DOHH2 (cell line): Measurements from ENCODE around the gene FAM53B.

Source experiments
- H3F3A ChIP-seq: fragments of 200-600 bp; sonication (generic), shearing (Covaris generic); 2 replicates; pipeline ENCODE4 v1.6.0; 2016; ENCODE audit warnings: antibody characterized with exemption, mild to moderate bottlenecking; ENCODE audit not compliant: control insufficient read depth, insufficient read depth
- H3K27ac ChIP-seq: fragments of 200-600 bp; sonication (generic); 2 replicates; pipeline ENCODE4 v1.5.1; 2014; ENCODE audit warnings: low read depth, mild to moderate bottlenecking, low read length, moderate library complexity
- H3K27me3 ChIP-seq: fragments of 200-600 bp; sonication (generic); 2 replicates; pipeline ENCODE4 v1.6.1; 2014; ENCODE audit warnings: mild to moderate bottlenecking, low read length, mixed read lengths; ENCODE audit not compliant: control insufficient read depth
- H3K36me3 ChIP-seq: fragments of 200-600 bp; sonication (generic); 2 replicates; pipeline ENCODE4 v1.6.1; 2014; ENCODE audit warnings: mild to moderate bottlenecking, low read length, moderate library complexity, mixed read lengths; ENCODE audit not compliant: control insufficient read depth
- H3K4me1 ChIP-seq: fragments of 200-600 bp; sonication (generic); 2 replicates; pipeline ENCODE4 v1.6.1; 2014; ENCODE audit warnings: mild to moderate bottlenecking, low read length, mixed read lengths; ENCODE audit not compliant: control insufficient read depth
- H3K4me2 ChIP-seq: fragments of 200-600 bp; sonication (generic); 2 replicates; pipeline ENCODE4 v1.6.0; 2014; ENCODE audit warnings: mild to moderate bottlenecking, low read length, moderate library complexity
- H3K4me3 ChIP-seq: fragments of 200-600 bp; sonication (generic); 2 replicates; pipeline ENCODE4 v1.5.1; 2014; ENCODE audit warnings: mild to moderate bottlenecking, low read length, mixed read lengths
- H3K79me2 ChIP-seq: fragments of 200-600 bp; sonication (generic); 2 replicates; pipeline ENCODE4 v1.6.1; 2014; ENCODE audit warnings: mild to moderate bottlenecking, low read length, mixed read lengths; ENCODE audit not compliant: control insufficient read depth
- H3K9me2 ChIP-seq: fragments of 200-600 bp; sonication (generic); replicated peaks from 2 replicates; pipeline ENCODE4 v1.6.1; 2014; ENCODE audit warnings: mild to moderate bottlenecking, low read length, mixed read lengths; ENCODE audit not compliant: control insufficient read depth
- H3K9me3 ChIP-seq: fragments of 200-600 bp; sonication (generic); 2 replicates; pipeline ENCODE4 v1.6.1; 2014; ENCODE audit warnings: antibody characterized with exemption, low read length, mixed read lengths; ENCODE audit not compliant: control insufficient read depth, insufficient read depth
- H4K20me1 ChIP-seq: fragments of 200-600 bp; sonication (generic); 2 replicates; pipeline ENCODE4 v1.6.0; 2014; ENCODE audit warnings: low read depth, mild to moderate bottlenecking, antibody characterized with exemption, low read length, moderate library complexity; ENCODE audit not compliant: control insufficient read depth, insufficient read depth
- EZH2phosphoT487 ChIP-seq: fragments of 200-600 bp; sonication (generic); IDR thresholded peaks from 2 replicates; pipeline ENCODE4 v1.6.1; 2017; ENCODE audit warnings: borderline replicate concordance, mild to moderate bottlenecking, antibody characterized with exemption, low read length, moderate library complexity, mixed read lengths
- TF ChIP-seq, protein P1 (sequence below): fragments of 200-600 bp; sonication (generic); IDR thresholded peaks from one replicate; pipeline ENCODE4 v1.5.1; 2014; ENCODE audit warnings: antibody characterized with exemption, mild to moderate bottlenecking, low read depth, low read length; ENCODE audit not compliant: poor library complexity, severe bottlenecking

FAM53B gene

DNA sequence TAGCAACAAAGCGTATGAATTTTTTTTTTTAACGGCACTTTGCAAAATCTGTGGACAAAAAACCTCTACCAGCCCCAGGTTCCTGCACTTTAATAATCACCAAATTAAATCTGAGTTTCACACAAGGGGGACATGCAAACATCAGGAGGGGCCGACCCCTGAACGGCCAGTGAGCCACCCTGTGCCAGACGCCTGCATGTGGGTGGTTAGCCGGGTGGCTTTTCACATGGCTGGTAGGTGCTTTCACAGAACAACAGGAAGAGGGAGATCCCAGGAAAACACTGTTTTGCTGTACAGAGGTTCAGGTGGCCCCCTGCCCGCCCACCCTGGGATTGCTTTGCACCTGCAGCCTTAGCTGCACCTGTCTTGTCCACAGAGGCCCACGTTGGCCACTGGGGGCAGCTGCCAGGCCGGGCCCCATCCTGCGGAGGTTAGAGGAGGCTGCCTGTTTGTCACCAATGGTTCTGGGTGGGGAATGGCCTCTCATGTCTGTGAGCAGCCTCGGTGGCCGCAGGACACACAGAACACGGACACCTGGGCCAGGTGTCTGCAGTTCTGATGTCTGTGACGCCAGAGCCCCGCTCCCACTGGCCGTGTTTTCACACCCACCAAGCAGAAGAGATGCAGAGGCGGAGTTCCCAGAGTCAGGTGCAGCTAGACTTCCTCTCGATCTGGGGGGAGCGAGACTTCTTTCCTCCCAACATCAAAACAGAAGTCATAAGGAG, 107.7 kb downstream of the FAM53B start:
- Histone ChIP-seq H3K27me3 (no peaks in the 10 kb centered on the region), H3K27ac (no peak overlapping the region), H3K4me2 (no peak overlapping the region), H3F3A (no peaks in the 10 kb centered on the region), H3K9me2 (no peaks in the 10 kb centered on the region), H3K36me3 (peaks cover 10% of the 10 kb centered on the region; the same call in 1 of the 2 replicates), H3K4me1 (peaks cover 28% of the 10 kb centered on the region), H3K79me2 (peaks cover 53% of the 10 kb centered on the region), H4K20me1 (peaks cover 5% of the 10 kb centered on the region), H3K4me3 (no peak overlapping the region), H3K9me3 (no peaks in the 10 kb centered on the region)
- no peak for TF ChIP-seq EZH2phosphoT487
- TF ChIP-seq, protein P1, sequence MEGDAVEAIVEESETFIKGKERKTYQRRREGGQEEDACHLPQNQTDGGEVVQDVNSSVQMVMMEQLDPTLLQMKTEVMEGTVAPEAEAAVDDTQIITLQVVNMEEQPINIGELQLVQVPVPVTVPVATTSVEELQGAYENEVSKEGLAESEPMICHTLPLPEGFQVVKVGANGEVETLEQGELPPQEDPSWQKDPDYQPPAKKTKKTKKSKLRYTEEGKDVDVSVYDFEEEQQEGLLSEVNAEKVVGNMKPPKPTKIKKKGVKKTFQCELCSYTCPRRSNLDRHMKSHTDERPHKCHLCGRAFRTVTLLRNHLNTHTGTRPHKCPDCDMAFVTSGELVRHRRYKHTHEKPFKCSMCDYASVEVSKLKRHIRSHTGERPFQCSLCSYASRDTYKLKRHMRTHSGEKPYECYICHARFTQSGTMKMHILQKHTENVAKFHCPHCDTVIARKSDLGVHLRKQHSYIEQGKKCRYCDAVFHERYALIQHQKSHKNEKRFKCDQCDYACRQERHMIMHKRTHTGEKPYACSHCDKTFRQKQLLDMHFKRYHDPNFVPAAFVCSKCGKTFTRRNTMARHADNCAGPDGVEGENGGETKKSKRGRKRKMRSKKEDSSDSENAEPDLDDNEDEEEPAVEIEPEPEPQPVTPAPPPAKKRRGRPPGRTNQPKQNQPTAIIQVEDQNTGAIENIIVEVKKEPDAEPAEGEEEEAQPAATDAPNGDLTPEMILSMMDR, result no peak

DNA sequence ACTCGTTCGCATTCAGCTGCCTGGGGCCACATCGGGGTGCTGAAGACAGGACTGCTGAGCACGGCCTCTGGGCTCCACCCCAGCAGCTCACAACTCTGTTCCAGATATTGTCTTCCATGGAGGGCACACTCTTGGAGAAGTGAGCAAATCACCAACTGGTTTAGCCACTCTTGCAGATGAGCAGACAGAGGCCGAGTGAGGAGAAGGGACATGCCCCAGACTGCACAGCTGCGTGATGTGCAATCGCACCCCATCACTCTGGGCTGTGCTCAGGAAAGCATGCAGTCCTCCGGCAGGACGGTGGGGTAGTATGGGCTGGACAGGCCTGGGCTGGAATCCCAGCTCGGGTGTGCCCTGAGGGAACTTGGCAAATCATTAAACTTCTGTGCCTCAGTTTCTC, 111.6 kb downstream of the FAM53B start:
- Histone ChIP-seq H4K20me1 (peaks cover 5% of the 10 kb centered on the region), H3K4me1 (peaks cover 36% of the 10 kb centered on the region)

DNA sequence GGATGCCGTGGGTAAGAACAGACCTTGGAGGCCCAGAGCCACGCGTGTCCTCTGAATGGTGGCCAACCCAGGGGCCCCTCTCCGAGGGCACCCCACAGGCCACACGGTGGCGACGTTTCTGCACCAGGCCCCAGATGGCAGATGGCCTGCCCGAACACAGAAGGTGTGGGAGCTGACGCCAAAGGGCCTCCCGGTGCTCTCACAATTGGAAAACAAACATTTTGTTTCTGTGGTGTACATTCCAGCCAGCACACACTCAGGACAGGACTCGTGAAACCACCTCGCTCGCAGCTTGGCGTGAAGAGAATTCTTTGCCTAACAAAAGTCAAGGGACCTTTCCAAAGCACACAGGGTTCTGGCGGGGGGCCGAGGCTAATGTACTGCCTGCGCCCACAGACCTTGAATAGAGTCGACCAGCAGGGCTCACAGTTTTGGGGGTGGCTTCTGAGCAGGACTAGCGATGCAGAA, 112.1 kb downstream of the FAM53B start:
- Histone ChIP-seq H3K4me2 (no peak overlapping the region), H3K4me3 (no peak overlapping the region), H3K27ac (no peak overlapping the region), H3K27me3 (no peaks in the 10 kb centered on the region), H3K9me3 (no peaks in the 10 kb centered on the region), H3F3A (no peaks in the 10 kb centered on the region), H3K36me3 (peaks cover 4% of the 10 kb centered on the region; the same call in 1 of the 2 replicates), H3K9me2 (no peaks in the 10 kb centered on the region), H3K79me2 (peaks cover 30% of the 10 kb centered on the region), H3K4me1 (peaks cover 32% of the 10 kb centered on the region), H4K20me1 (peaks cover 5% of the 10 kb centered on the region)
- no peak for TF ChIP-seq EZH2phosphoT487
- TF ChIP-seq, protein P1, result no peak

More for the DNA sequence above, 111.6 kb downstream of the FAM53B start:
- peaks cover 33% of the 10 kb centered on the region for H3K79me2 ChIP-seq
- TF ChIP-seq, protein P1, result no peak
- TF ChIP-seq EZH2phosphoT487, result no peak
- H3K27me3 ChIP-seq, result no peaks in the 10 kb centered on the region
- H3K27ac ChIP-seq, result no peak overlapping the region
- H3K4me3 ChIP-seq, result no peak overlapping the region
- H3K4me2 ChIP-seq, result no peak overlapping the region
- no peaks in the 10 kb centered on the region for H3K9me2 ChIP-seq
- H3K36me3 ChIP-seq, result peaks cover 4% of the 10 kb centered on the region; the same call in 1 of the 2 replicates
- no peaks in the 10 kb centered on the region for H3K9me3 ChIP-seq
- H3F3A ChIP-seq, result no peaks in the 10 kb centered on the region
